Activated naive CD8-positive, alpha-beta T cell treated with anti-CD3 and anti-CD28 coated beads for 36 hours (primary cell): Measurements from ENCODE around the gene THAP11. TPM values are rescaled to one million over a fixed set of nuclear protein-coding genes. Genes with fewer than 3 reads are reported as not detected.
"Not testable (repeated sequence)": the region's sequence is repeated elsewhere in the genome, so short reads cannot be mapped to it uniquely, and the experiment has no call there.

Experiments used
- DNase-seq: peaks from one replicate; pipeline ENCODE4 v3.0.0; 2021
- H3K27ac Mint-ChIP-seq: one replicate; pipeline ENCODE4 v1.8.0; 2022; ENCODE audit warnings: mild to moderate bottlenecking, moderate library complexity, mixed read lengths
- H3K27me3 Mint-ChIP-seq: one replicate; pipeline ENCODE4 v1.8.0; 2022; ENCODE audit warnings: mild to moderate bottlenecking, mixed read lengths
- H3K36me3 Mint-ChIP-seq: one replicate; pipeline ENCODE4 v1.8.0; 2021; ENCODE audit warnings: mild to moderate bottlenecking, mixed read lengths
- H3K4me1 Mint-ChIP-seq: one replicate; pipeline ENCODE4 v1.8.0; 2021; ENCODE audit warnings: mixed read lengths
- H3K4me3 Mint-ChIP-seq: one replicate; pipeline ENCODE4 v1.8.0; 2022; ENCODE audit warnings: mild to moderate bottlenecking, moderate library complexity, mixed read lengths
- H3K9me3 Mint-ChIP-seq: one replicate; pipeline ENCODE4 v1.8.0; 2022; ENCODE audit warnings: mixed read lengths
- total RNA-seq, 2 experiments: library from RNA; stranded (reverse); gene quantifications; one replicate each; pipeline ENCODE4 v1.2.3, GENCODE V29; 2021

THAP11 gene
- total RNA-seq, 2 experiments from 2014 or later = 45.9 to 47.5 TPM

- H3K27ac Mint-ChIP-seq = no peak overlapping the region
- H3K36me3 Mint-ChIP-seq = no peaks in the 10 kb centered on the region
- DNase-seq = no peak
- no peak overlapping the region for H3K4me3 Mint-ChIP-seq
- no peaks in the 10 kb centered on the region for H3K27me3 Mint-ChIP-seq
- peaks cover 2% of the 10 kb centered on the region for H3K4me1 Mint-ChIP-seq
- no peaks in the 10 kb centered on the region for H3K9me3 Mint-ChIP-seq
Measured at GRCh38 chr16:67822511-67822910, 19.6 kb upstream of the THAP11 start.

DNA sequence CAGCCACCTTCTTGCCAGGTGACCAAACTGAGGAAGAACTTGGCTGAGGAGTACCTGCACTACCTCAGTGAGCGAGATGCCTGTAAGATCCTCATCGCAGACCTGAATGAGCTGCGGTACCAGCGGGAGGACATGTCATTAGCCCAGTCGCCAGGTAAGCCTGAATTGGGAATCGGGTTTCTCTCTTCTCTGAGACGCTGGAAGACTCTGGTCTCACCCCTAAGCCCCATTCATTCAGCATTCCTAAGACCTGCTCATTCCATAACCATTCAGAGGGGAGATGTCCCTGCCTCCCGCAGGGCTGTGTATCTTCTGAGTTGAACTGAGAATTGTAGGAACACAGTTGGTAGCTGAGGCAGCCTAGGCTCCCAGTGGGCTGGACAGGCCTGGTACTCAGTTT, 17.0 kb upstream of the THAP11 start:
- H3K4me1 Mint-ChIP-seq = peaks cover 2% of the 10 kb centered on the region
- no peaks in the 10 kb centered on the region for H3K27me3 Mint-ChIP-seq
- H3K36me3 Mint-ChIP-seq = no peaks in the 10 kb centered on the region
- no peak for DNase-seq
- H3K9me3 Mint-ChIP-seq = no peaks in the 10 kb centered on the region
- no peak overlapping the region for H3K27ac Mint-ChIP-seq
- no peak overlapping the region for H3K4me3 Mint-ChIP-seq

GRCh38 chr16:67825906-67826305, 16.2 kb upstream of the THAP11 start:
- no peak overlapping the region for H3K27ac Mint-ChIP-seq
- H3K4me3 Mint-ChIP-seq = no peak overlapping the region
- no peaks in the 10 kb centered on the region for H3K27me3 Mint-ChIP-seq
- no peaks in the 10 kb centered on the region for H3K36me3 Mint-ChIP-seq
- peaks cover 2% of the 10 kb centered on the region for H3K4me1 Mint-ChIP-seq
- H3K9me3 Mint-ChIP-seq = no peaks in the 10 kb centered on the region
- DNase-seq = no peak

DNA sequence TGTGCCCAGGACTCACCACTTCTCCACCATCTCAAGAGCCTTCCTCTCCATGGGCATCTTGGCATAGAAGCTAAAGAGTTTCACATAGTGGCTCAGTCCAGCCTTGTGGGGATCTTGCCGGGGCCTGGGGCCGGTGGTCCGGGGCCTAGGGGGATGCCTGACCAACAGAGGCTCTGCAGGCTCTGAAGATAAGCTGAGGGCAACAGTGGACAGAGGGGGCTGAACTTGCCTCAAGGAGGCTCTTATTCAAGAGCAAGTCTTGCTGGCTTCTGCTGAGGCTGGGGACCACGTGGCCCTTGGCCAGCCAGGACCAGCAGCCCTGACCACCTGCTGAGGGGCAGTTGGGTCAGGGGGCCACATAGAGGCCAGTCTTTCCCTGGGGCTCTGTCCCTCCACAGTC, 13.5 kb upstream of the THAP11 start:
- H3K4me3 Mint-ChIP-seq = no peak overlapping the region
- H3K9me3 Mint-ChIP-seq = no peaks in the 10 kb centered on the region
- no peaks in the 10 kb centered on the region for H3K27me3 Mint-ChIP-seq
- no peak for DNase-seq
- H3K4me1 Mint-ChIP-seq = peaks cover 11% of the 10 kb centered on the region
- H3K36me3 Mint-ChIP-seq = no peaks in the 10 kb centered on the region
- no peak overlapping the region for H3K27ac Mint-ChIP-seq

DNA sequence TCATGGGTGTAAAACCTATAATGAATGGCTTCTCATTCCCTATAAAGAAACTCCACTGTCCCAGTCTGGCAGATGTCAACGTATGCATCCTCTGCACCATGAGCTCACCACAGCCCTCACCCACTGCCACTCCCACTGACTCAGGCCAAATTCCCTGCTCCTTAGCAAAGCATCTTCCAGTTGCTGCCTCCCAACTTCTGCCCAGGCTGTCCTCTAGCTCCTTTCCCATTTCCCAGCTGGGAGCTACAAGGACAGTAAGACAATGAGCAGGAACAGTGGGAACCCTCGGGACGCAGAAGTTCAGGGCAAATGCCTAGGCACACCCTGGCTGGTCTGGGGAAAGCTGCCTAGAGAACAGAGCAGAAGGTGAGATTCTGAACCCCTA, 9.1 kb upstream of the THAP11 start:
- H3K27me3 Mint-ChIP-seq = no peaks in the 10 kb centered on the region
- no peaks in the 10 kb centered on the region for H3K36me3 Mint-ChIP-seq
- H3K9me3 Mint-ChIP-seq = no peaks in the 10 kb centered on the region
- DNase-seq = no peak
- peak overlapping the region; percentile 80 for H3K27ac Mint-ChIP-seq
- H3K4me3 Mint-ChIP-seq = peak overlapping the region; percentile 90
- H3K4me1 Mint-ChIP-seq = peaks cover 10% of the 10 kb centered on the region

DNA sequence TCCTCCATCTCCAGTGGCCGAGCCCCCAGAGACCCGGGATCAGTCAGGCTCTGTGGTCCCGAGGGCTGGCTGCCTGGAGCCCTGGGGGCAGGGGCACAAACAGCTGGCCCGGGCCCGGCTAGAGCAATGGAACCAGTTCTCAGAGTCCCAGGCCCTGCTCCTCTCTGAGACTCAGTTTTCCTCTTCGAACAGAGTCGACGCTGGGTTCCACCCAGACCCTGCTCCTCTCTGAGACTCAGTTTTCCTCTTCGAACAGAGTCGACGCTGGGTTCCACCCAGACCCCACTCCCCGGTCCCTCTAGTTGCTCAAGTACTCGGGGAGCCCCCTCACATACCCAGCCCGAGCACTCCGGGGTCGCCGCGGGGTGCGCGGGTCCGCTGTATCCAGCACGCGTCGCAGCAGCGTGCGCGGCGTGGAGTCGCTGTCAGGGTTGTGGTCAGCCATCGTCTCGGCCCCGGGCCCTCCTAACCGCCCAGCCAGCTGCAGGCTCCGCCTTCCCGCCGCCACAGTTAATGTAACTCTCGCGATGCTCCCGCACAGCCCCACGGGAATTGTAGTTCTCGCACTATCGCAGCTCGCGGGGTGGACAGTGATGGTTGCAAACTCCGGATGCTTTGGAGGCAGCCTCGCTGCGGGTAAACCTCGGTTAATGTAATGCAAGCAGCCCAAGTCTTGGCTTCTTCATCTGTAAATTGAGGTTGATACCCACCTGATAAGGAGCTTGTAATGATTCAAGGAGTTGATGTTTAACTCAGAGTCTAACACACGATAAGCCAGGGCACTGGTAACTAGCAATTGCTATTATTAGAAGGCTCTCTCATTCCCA, 8.5 kb upstream of the THAP11 start:
- no peaks in the 10 kb centered on the region for H3K36me3 Mint-ChIP-seq
- H3K9me3 Mint-ChIP-seq = no peaks in the 10 kb centered on the region
- H3K27me3 Mint-ChIP-seq = no peaks in the 10 kb centered on the region
- peak; percentile 93 for DNase-seq
- peak overlapping the region; percentile 90 for H3K4me3 Mint-ChIP-seq
- peak overlapping the region; percentile 80 for H3K27ac Mint-ChIP-seq
- peaks cover 10% of the 10 kb centered on the region for H3K4me1 Mint-ChIP-seq

DNA sequence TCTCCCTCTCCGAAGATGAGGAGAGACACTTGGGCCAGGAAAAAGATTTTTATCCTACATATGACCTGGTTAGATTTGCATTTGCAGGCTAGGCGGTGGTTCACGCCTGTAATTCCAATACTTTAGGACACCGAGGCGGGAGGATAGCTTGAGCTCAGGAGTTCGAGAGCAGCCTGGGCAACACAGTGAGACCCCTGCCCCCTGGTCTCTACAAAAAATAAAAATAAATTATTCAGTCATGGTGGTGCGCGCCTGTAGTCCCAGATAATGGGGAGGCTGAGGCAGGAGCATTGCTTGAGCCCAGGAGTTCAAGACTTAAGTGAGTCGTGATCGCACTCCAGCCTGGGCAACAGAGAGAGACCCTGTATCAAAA, 7.9 kb upstream of the THAP11 start:
- peak overlapping the region; percentile 90 for H3K4me3 Mint-ChIP-seq
- no peaks in the 10 kb centered on the region for H3K36me3 Mint-ChIP-seq
- H3K4me1 Mint-ChIP-seq = peaks cover 10% of the 10 kb centered on the region
- no peak for DNase-seq
- no peaks in the 10 kb centered on the region for H3K9me3 Mint-ChIP-seq
- no peaks in the 10 kb centered on the region for H3K27me3 Mint-ChIP-seq
- H3K27ac Mint-ChIP-seq = peak overlapping the region; percentile 80

DNA sequence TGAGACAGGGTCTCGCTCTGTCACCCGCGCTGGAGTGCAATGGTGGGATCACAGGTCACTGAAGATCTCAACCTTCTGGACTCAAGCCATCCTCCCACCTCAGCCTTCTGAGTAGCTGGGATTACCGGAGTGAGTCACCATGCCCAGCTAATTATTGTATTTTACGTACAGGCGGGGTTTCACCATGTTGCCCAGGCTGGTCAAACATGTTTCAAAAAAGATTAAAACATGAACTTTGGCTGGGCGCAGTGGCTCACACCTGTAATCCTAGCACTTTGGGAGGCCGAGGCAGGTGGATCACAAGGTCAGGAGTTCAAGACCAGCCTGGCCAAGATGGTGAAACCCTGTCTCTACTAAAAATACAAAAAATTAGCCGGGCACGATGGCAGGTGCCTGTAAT, 4.9 kb upstream of the THAP11 start:
- H3K27ac Mint-ChIP-seq, H3K4me3 Mint-ChIP-seq, H3K9me3 Mint-ChIP-seq, DNase-seq, H3K36me3 Mint-ChIP-seq, H3K27me3 Mint-ChIP-seq: not testable (repeated sequence)
- peaks cover 14% of the 10 kb centered on the region for H3K4me1 Mint-ChIP-seq

GRCh38 chr16:67837811-67838210, 4.3 kb upstream of the THAP11 start:
- no peaks in the 10 kb centered on the region for H3K36me3 Mint-ChIP-seq
- peaks cover 9% of the 10 kb centered on the region for H3K4me1 Mint-ChIP-seq
- no peak for DNase-seq
- H3K9me3 Mint-ChIP-seq = no peaks in the 10 kb centered on the region
- no peak overlapping the region for H3K27ac Mint-ChIP-seq
- H3K27me3 Mint-ChIP-seq = no peaks in the 10 kb centered on the region
- H3K4me3 Mint-ChIP-seq = no peak overlapping the region

GRCh38 chr16:67841198-67841815, 813 bp upstream of the THAP11 start:
- peak overlapping the region; percentile 98 for H3K27ac Mint-ChIP-seq
- peak overlapping the region; percentile 87 for H3K4me3 Mint-ChIP-seq

DNA sequence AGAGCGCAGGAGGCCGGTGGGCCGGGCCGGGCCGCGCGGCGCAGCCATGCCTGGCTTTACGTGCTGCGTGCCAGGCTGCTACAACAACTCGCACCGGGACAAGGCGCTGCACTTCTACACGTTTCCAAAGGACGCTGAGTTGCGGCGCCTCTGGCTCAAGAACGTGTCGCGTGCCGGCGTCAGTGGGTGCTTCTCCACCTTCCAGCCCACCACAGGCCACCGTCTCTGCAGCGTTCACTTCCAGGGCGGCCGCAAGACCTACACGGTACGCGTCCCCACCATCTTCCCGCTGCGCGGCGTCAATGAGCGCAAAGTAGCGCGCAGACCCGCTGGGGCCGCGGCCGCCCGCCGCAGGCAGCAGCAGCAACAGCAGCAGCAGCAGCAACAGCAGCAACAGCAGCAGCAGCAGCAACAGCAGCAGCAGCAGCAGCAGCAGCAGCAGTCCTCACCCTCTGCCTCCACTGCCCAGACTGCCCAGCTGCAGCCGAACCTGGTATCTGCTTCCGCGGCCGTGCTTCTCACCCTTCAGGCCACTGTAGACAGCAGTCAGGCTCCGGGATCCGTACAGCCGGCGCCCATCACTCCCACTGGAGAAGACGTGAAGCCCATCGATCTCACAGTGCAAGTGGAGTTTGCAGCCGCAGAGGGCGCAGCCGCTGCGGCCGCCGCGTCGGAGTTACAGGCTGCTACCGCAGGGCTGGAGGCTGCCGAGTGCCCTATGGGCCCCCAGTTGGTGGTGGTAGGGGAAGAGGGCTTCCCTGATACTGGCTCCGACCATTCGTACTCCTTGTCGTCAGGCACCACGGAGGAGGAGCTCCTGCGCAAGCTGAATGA, 606 bp downstream of the THAP11 start:
- peaks cover 32% of the 10 kb centered on the region for H3K4me1 Mint-ChIP-seq
- peak; percentile 71 for DNase-seq
- H3K4me3 Mint-ChIP-seq = peak overlapping the region; percentile 95
- H3K36me3 Mint-ChIP-seq = peaks cover 3% of the 10 kb centered on the region
- no peaks in the 10 kb centered on the region for H3K9me3 Mint-ChIP-seq
- peak overlapping the region; percentile 91 for H3K27ac Mint-ChIP-seq
- H3K27me3 Mint-ChIP-seq = no peaks in the 10 kb centered on the region

More at GRCh38 chr16:67841198-67841815, 813 bp upstream of the THAP11 start:
- H3K27me3 Mint-ChIP-seq = no peaks in the 10 kb centered on the region
- no peaks in the 10 kb centered on the region for H3K9me3 Mint-ChIP-seq
- no peak for DNase-seq
- peaks cover 30% of the 10 kb centered on the region for H3K4me1 Mint-ChIP-seq
- H3K36me3 Mint-ChIP-seq = peaks cover 3% of the 10 kb centered on the region

DNA sequence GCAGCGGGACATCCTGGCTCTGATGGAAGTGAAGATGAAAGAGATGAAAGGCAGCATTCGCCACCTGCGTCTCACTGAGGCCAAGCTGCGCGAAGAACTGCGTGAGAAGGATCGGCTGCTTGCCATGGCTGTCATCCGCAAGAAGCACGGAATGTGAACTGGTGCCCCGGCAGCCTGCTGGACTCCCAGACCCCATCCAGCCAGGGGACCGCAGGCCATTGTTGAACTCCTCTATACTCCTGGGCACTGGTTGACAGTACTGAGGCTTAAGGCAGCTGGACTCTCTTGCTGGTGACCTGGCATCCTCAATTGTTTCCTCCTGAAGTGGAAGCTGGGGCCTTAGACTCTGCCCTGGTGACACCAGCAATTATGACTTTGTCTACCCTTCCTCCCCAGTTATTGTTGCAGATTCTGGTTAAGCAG, 1.2 kb downstream of the THAP11 start:
- no peak for DNase-seq
- Mint-ChIP-seq H3K4me3 (peak overlapping the region; percentile 95), H3K4me1 (peaks cover 38% of the 10 kb centered on the region), H3K27me3 (no peaks in the 10 kb centered on the region), H3K9me3 (no peaks in the 10 kb centered on the region), H3K27ac (peak overlapping the region; percentile 91), H3K36me3 (peaks cover 3% of the 10 kb centered on the region)

- peaks cover 39% of the 10 kb centered on the region for H3K4me1 Mint-ChIP-seq
- H3K27ac Mint-ChIP-seq = peak overlapping the region; percentile 91
- peak overlapping the region; percentile 95 for H3K4me3 Mint-ChIP-seq
- H3K9me3 Mint-ChIP-seq = no peaks in the 10 kb centered on the region
- H3K27me3 Mint-ChIP-seq = no peaks in the 10 kb centered on the region
- peaks cover 3% of the 10 kb centered on the region for H3K36me3 Mint-ChIP-seq
- DNase-seq = no peak
Measured at GRCh38 chr16:67844497-67844896, 2.4 kb downstream of the THAP11 start.

- Mint-ChIP-seq H3K4me3 (peak overlapping the region; percentile 85), H3K27ac (peak overlapping the region; percentile 88), H3K4me1 (peaks cover 39% of the 10 kb centered on the region), H3K9me3 (no peaks in the 10 kb centered on the region), H3K27me3 (no peaks in the 10 kb centered on the region), H3K36me3 (peaks cover 10% of the 10 kb centered on the region)
- no peak for DNase-seq
Measured at GRCh38 chr16:67845291-67846062, 3.4 kb downstream of the THAP11 start.

DNA sequence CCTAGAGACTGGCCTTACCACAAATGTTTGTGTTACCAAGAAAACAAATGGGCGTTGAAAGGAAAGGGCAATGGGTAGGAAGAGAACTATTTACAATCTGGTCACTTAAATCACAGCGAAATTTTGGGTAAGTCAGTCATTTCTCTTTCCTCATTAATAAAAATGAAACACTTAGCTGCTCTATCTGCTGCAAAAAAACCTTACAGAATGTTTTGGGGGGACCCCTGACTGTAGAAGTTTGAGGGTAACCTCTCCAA, 3.9 kb downstream of the THAP11 start:
- Mint-ChIP-seq H3K27ac (peak overlapping the region; percentile 88), H3K36me3 (peaks cover 10% of the 10 kb centered on the region), H3K27me3 (no peaks in the 10 kb centered on the region), H3K4me3 (peak overlapping the region; percentile 85), H3K9me3 (no peaks in the 10 kb centered on the region), H3K4me1 (peaks cover 39% of the 10 kb centered on the region)
- DNase-seq = no peak
